HEK293 (cell line): ENCODE data around the gene SCIN.

ENCODE experiments used
- CTCF ChIA-PET: fragments of 350-600 bp; formaldehyde crosslinking; extraction: SDS; loops from one replicate; lab custom pipeline; 2021; ENCODE audit warnings: antibody characterized with exemption; lab: Yijun Ruan, JAX
- POLR2A ChIA-PET: fragments of 300-600 bp; formaldehyde crosslinking; extraction: SDS; loops from one replicate; lab custom pipeline; 2020; ENCODE audit warnings: antibody characterized with exemption, inconsistent platforms; lab: Yijun Ruan, JAX
- H3K27ac ChIP-seq: fragments of 200-500 bp; sonication (Bioruptor generic); 2 replicates; pipeline ENCODE4 v1.5.1; 2014; ENCODE audit warnings: low read depth, low read length, control low read depth, inconsistent platforms; ENCODE audit errors: extremely low read depth
- H3K36me3 ChIP-seq, 2 experiments: fragments of 200-500 bp in 1 of 2; sonication (Bioruptor generic) in 1 of 2; 1 replicate in 1 of 2; 2 replicates in 1 of 2; pipeline ENCODE4 v1.5.1; 2014 to 2017; ENCODE audit warnings: inconsistent platforms in 2 of 2, low read length in 2 of 2; ENCODE audit not compliant: control insufficient read depth in 2 of 2, insufficient read depth in 1 of 2
- H3K4me1 ChIP-seq: fragments of 200-500 bp; sonication (Bioruptor generic); 2 replicates; pipeline ENCODE4 v1.5.1; 2014; ENCODE audit warnings: mild to moderate bottlenecking, low read length, inconsistent platforms; ENCODE audit not compliant: control insufficient read depth, insufficient read depth
- H3K4me3 ChIP-seq: 2 replicates; pipeline ENCODE4 v1.5.1; 2011; ENCODE audit warnings: low read depth, mild to moderate bottlenecking, control low read depth, low read length, moderate library complexity
- H3K9me3 ChIP-seq: fragments of 200-500 bp; sonication (Bioruptor generic); 2 replicates; pipeline ENCODE4 v1.5.1; 2014; ENCODE audit warnings: low read depth, low read length, inconsistent platforms; ENCODE audit not compliant: control insufficient read depth, insufficient read depth
- MEIS1 ChIP-seq: sonication (generic); formaldehyde crosslinking; IDR thresholded peaks from 2 replicates; pipeline ENCODE4 v1.8.1; 2022; ENCODE audit warnings: missing genetic modification reagents, mild to moderate bottlenecking, borderline replicate concordance
- MZF1 ChIP-seq: fragments of 450-650 bp; formaldehyde crosslinking; IDR thresholded peaks from 2 replicates; pipeline ENCODE4 v1.5.1; 2017; ENCODE audit warnings: missing biosample characterization, missing genetic modification characterization, borderline replicate concordance
- SALL2 ChIP-seq: fragments of 450-650 bp; formaldehyde crosslinking; IDR thresholded peaks from 2 replicates; pipeline ENCODE4 v1.5.0; 2017; ENCODE audit warnings: missing biosample characterization, mild to moderate bottlenecking, missing genetic modification characterization, borderline replicate concordance
- SCRT1 ChIP-seq: fragments of 450-650 bp; formaldehyde crosslinking; IDR thresholded peaks from 2 replicates; pipeline ENCODE4 v1.5.1; 2016; ENCODE audit warnings: missing biosample characterization, missing genetic modification characterization, borderline replicate concordance
- SETDB1 ChIP-seq: IDR thresholded peaks from one replicate; pipeline ENCODE4 v1.6.1; 2017; ENCODE audit warnings: mild to moderate bottlenecking, low read length, moderate library complexity, mixed read lengths; ENCODE audit not compliant: insufficient read length
- SP3 ChIP-seq: fragments of 450-650 bp; formaldehyde crosslinking; IDR thresholded peaks from 2 replicates; pipeline ENCODE4 v1.5.1; 2016; ENCODE audit warnings: missing biosample characterization, missing genetic modification characterization
- SP7 ChIP-seq: fragments of 450-650 bp; formaldehyde crosslinking; IDR thresholded peaks from 2 replicates; pipeline ENCODE4 v1.5.1; 2016; ENCODE audit warnings: missing biosample characterization, missing genetic modification characterization
- WT1 ChIP-seq: fragments of 450-650 bp; formaldehyde crosslinking; IDR thresholded peaks from 2 replicates; pipeline ENCODE4 v1.5.1; 2016; ENCODE audit warnings: missing biosample characterization, missing genetic modification characterization
- YY1 ChIP-seq: fragments of 450-650 bp; formaldehyde crosslinking; IDR thresholded peaks from 2 replicates; pipeline ENCODE4 v1.5.1; 2018; ENCODE audit warnings: missing biosample characterization, missing genetic modification characterization
- ZNF10 ChIP-seq: fragments of 450-650 bp; formaldehyde crosslinking; IDR thresholded peaks from 2 replicates; pipeline ENCODE4 v1.5.1; 2017; ENCODE audit warnings: missing biosample characterization, missing genetic modification characterization
- ZNF174 ChIP-seq: fragments of 450-650 bp; formaldehyde crosslinking; IDR thresholded peaks from 2 replicates; pipeline ENCODE4 v1.5.0; 2017; ENCODE audit warnings: missing biosample characterization, mild to moderate bottlenecking, missing genetic modification characterization
- ZNF184 ChIP-seq: fragments of 450-650 bp; IDR thresholded peaks from 2 replicates; pipeline ENCODE4 v1.5.1; 2018; ENCODE audit warnings: missing biosample characterization, mild to moderate bottlenecking, missing genetic modification characterization
- ZNF24 ChIP-seq: fragments of 450-650 bp; formaldehyde crosslinking; IDR thresholded peaks from 2 replicates; pipeline ENCODE4 v1.5.1; 2016; ENCODE audit warnings: missing biosample characterization, missing genetic modification characterization
- ZNF311 ChIP-seq: fragments of 450-650 bp; formaldehyde crosslinking; IDR thresholded peaks from 2 replicates; pipeline ENCODE4 v1.5.1; 2017; ENCODE audit warnings: missing biosample characterization, missing genetic modification characterization, borderline replicate concordance
- ZNF394 ChIP-seq: fragments of 450-650 bp; formaldehyde crosslinking; IDR thresholded peaks from 2 replicates; pipeline ENCODE4 v1.5.1; 2016; ENCODE audit warnings: missing biosample characterization, missing genetic modification characterization, mild to moderate bottlenecking, moderate library complexity, borderline replicate concordance
- ZNF416 ChIP-seq: fragments of 450-650 bp; formaldehyde crosslinking; IDR thresholded peaks from 2 replicates; pipeline ENCODE4 v1.5.1; 2016; ENCODE audit warnings: missing biosample characterization, missing genetic modification characterization
- ZNF433 ChIP-seq: fragments of 450-650 bp; formaldehyde crosslinking; IDR thresholded peaks from 2 replicates; pipeline ENCODE4 v1.5.1; 2016; ENCODE audit warnings: missing biosample characterization, missing genetic modification characterization, low read depth
- ZNF664 ChIP-seq: fragments of 450-650 bp; formaldehyde crosslinking; IDR thresholded peaks from 2 replicates; pipeline ENCODE4 v1.5.1; 2016; ENCODE audit warnings: missing biosample characterization, missing genetic modification characterization
- ZNF747 ChIP-seq: fragments of 450-650 bp; formaldehyde crosslinking; IDR thresholded peaks from 2 replicates; pipeline ENCODE4 v1.5.1; 2016; ENCODE audit warnings: missing biosample characterization, missing genetic modification characterization
- TF ChIP-seq, protein P1 (sequence below): fragments of 450-650 bp; formaldehyde crosslinking; IDR thresholded peaks from 2 replicates; pipeline ENCODE4 v1.5.1; 2017; ENCODE audit warnings: missing biosample characterization, missing genetic modification characterization
- TF ChIP-seq, protein P2 (sequence below): fragments of 450-650 bp; formaldehyde crosslinking; IDR thresholded peaks from 2 replicates; pipeline ENCODE4 v1.5.1; 2016; ENCODE audit warnings: missing biosample characterization, missing genetic modification characterization, borderline replicate concordance
- TF ChIP-seq, protein P3 (sequence below): fragments of 450-650 bp; formaldehyde crosslinking; IDR thresholded peaks from 2 replicates; pipeline ENCODE4 v1.5.1; 2016; ENCODE audit warnings: missing biosample characterization, missing genetic modification characterization, low read depth
- TF ChIP-seq, protein P4 (sequence below): fragments of 450-650 bp; formaldehyde crosslinking; conservative IDR thresholded peaks from 2 replicates; pipeline ENCODE4 v1.5.1; 2016; ENCODE audit warnings: low read depth, missing biosample characterization, missing genetic modification characterization

The SCIN gene

DNA sequence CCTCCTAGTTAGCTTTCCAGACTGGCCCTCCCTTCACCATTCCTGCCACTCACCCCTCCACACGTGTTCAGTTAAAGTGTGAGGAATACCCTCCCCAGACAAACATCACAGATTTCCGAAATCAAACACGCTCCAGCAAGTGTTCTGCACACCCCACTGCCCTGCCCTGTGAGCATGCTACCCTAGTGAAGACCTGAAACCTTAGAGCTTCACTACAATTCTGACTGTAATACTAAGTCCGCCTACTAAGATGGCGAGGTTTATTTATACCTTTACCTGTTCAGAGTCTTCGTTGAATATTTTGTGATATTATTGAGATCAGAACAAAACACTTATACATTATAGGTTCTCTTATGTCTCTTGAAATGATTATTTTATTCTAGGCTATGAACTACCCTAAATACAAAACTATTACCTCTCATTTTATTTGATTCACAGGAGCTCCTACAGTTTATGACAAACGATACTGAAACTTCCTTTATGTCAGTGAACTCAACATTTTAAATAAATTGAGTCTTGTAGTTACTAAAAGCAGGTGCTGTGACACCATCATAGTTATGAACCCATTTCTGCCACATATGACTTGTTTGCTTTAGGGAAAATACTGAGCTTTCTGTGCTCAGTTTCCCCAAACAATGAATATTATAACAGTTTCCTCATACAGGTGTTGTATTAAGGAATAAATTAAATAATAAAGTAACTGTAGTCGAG is 8.6 kb downstream of the SCIN start:
- Histone ChIP-seq H3K9me3 (no peaks in the 10 kb centered on the region), H3K4me1 (no peaks in the 10 kb centered on the region), H3K36me3 (no peaks in the 10 kb centered on the region), H3K4me3 (no peak overlapping the region), H3K27ac (no peak overlapping the region)
- TF ChIP-seq ZNF433 (tag by site-specific recombination) (no peak), SETDB1 (no peak), ZNF747 (tag by site-specific recombination) (no peak), SP7 (no peak), SCRT1 (no peak), WT1 (tag by site-specific recombination) (no peak), SALL2 (tag by site-specific recombination) (no peak), ZNF184 (no peak), ZNF24 (tag by site-specific recombination) (no peak)
- TF ChIP-seq, protein P1, sequence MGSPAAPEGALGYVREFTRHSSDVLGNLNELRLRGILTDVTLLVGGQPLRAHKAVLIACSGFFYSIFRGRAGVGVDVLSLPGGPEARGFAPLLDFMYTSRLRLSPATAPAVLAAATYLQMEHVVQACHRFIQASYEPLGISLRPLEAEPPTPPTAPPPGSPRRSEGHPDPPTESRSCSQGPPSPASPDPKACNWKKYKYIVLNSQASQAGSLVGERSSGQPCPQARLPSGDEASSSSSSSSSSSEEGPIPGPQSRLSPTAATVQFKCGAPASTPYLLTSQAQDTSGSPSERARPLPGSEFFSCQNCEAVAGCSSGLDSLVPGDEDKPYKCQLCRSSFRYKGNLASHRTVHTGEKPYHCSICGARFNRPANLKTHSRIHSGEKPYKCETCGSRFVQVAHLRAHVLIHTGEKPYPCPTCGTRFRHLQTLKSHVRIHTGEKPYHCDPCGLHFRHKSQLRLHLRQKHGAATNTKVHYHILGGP (tag by site-specific recombination), result no peak
- ChIA-PET POLR2A (no interaction called here), CTCF (interaction anchor here (0.8 to 1.2 kb wide), 3 partner anchors 11 to 54 kb away, joined by 3 to 7 read pairs (median 4); no protein-coding TSS in a partner anchor)

- POLR2A ChIA-PET, result no interaction called here
- H3K27ac ChIP-seq, result no peak overlapping the region
- no peaks in the 10 kb centered on the region for H3K36me3 ChIP-seq
- H3K9me3 ChIP-seq, result no peaks in the 10 kb centered on the region
- H3K4me3 ChIP-seq, result no peak overlapping the region
- H3K4me1 ChIP-seq, result no peaks in the 10 kb centered on the region
- CTCF ChIA-PET, result interaction anchor here (1.3 kb wide), 1 partner anchor 11 kb away, joined by 3 read pairs; the partner anchor contains the start of gene SCIN
- TF ChIP-seq MEIS1 (CRISPR knock-in tag) (no peak), MZF1 (no peak), ZNF311 (tag by site-specific recombination) (no peak), ZNF184 (no peak), ZNF416 (no peak), ZNF394 (tag by site-specific recombination) (no peak), ZNF10 (no peak), YY1 (tag by site-specific recombination) (no peak), ZNF174 (tag by site-specific recombination) (no peak), ZNF433 (tag by site-specific recombination) (no peak), ZNF664 (no peak), SP3 (tag by site-specific recombination) (no peak)
- TF ChIP-seq, protein P2, sequence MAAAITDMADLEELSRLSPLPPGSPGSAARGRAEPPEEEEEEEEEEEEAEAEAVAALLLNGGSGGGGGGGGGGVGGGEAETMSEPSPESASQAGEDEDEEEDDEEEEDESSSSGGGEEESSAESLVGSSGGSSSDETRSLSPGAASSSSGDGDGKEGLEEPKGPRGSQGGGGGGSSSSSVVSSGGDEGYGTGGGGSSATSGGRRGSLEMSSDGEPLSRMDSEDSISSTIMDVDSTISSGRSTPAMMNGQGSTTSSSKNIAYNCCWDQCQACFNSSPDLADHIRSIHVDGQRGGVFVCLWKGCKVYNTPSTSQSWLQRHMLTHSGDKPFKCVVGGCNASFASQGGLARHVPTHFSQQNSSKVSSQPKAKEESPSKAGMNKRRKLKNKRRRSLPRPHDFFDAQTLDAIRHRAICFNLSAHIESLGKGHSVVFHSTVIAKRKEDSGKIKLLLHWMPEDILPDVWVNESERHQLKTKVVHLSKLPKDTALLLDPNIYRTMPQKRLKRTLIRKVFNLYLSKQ (tag by site-specific recombination), result no peak
- TF ChIP-seq, protein P3, sequence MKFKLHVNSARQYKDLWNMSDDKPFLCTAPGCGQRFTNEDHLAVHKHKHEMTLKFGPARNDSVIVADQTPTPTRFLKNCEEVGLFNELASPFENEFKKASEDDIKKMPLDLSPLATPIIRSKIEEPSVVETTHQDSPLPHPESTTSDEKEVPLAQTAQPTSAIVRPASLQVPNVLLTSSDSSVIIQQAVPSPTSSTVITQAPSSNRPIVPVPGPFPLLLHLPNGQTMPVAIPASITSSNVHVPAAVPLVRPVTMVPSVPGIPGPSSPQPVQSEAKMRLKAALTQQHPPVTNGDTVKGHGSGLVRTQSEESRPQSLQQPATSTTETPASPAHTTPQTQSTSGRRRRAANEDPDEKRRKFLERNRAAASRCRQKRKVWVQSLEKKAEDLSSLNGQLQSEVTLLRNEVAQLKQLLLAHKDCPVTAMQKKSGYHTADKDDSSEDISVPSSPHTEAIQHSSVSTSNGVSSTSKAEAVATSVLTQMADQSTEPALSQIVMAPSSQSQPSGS (tag by site-specific recombination), result no peak
- TF ChIP-seq, protein P4, sequence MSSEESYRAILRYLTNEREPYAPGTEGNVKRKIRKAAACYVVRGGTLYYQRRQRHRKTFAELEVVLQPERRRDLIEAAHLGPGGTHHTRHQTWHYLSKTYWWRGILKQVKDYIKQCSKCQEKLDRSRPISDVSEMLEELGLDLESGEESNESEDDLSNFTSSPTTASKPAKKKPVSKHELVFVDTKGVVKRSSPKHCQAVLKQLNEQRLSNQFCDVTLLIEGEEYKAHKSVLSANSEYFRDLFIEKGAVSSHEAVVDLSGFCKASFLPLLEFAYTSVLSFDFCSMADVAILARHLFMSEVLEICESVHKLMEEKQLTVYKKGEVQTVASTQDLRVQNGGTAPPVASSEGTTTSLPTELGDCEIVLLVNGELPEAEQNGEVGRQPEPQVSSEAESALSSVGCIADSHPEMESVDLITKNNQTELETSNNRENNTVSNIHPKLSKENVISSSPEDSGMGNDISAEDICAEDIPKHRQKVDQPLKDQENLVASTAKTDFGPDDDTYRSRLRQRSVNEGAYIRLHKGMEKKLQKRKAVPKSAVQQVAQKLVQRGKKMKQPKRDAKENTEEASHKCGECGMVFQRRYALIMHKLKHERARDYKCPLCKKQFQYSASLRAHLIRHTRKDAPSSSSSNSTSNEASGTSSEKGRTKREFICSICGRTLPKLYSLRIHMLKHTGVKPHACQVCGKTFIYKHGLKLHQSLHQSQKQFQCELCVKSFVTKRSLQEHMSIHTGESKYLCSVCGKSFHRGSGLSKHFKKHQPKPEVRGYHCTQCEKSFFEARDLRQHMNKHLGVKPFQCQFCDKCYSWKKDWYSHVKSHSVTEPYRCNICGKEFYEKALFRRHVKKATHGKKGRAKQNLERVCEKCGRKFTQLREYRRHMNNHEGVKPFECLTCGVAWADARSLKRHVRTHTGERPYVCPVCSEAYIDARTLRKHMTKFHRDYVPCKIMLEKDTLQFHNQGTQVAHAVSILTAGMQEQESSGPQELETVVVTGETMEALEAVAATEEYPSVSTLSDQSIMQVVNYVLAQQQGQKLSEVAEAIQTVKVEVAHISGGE, result no peak
Observed at GRCh38 chr7:12581897-12582296, 11.4 kb downstream of the SCIN start.
